ENCODE results near the gene C1orf159.

GRCh38 chr1:1121611-1122077, 5.8 kb upstream of the C1orf159 start:
- no peak for TF ChIP-seq EZH2 (IDR thresholded peaks at IDR 0.05; ENCODE audit: borderline replicate concordance)
- TF ChIP-seq CTCF (IDR thresholded peaks at IDR 0.05; ENCODE audit: poor library complexity): no peak
- TF ChIP-seq EZH2phosphoT487 (IDR thresholded peaks at IDR 0.05; ENCODE audit: low read depth, severe bottlenecking, unreplicated experiment): no peak
